K562 (cell line): Measurements from ENCODE around the gene FBRS. TPM values are rescaled to one million over a fixed set of nuclear protein-coding genes. Genes with fewer than 3 reads are reported as not detected.

ENCODE experiments used
- DNMT1 ChIP-seq: fragments of 450-650 bp; IDR thresholded peaks from 2 replicates; pipeline ENCODE4 v1.6.1; 2016; ENCODE audit warnings: antibody characterized with exemption, mild to moderate bottlenecking
- E2F3 ChIP-seq: fragments of 250-450 bp; sonication (Bioruptor Pico); IDR thresholded peaks from 2 replicates; pipeline ENCODE4 v1.4.0; 2020; ENCODE audit warnings: mild to moderate bottlenecking
- FOXP4 ChIP-seq: sonication (generic); formaldehyde crosslinking; IDR thresholded peaks from 2 replicates; pipeline ENCODE4 v1.8.0; 2022; ENCODE audit warnings: mild to moderate bottlenecking, missing genetic modification reagents, borderline replicate concordance
- HIVEP1 ChIP-seq: fragments of 250-450 bp; sonication (Bioruptor Pico); IDR thresholded peaks from 2 replicates; pipeline ENCODE4 v1.4.0; 2020; ENCODE audit warnings: mild to moderate bottlenecking
- KAT7 ChIP-seq: sonication (generic); formaldehyde crosslinking; IDR thresholded peaks from 2 replicates; pipeline ENCODE4 v1.8.0; 2022; ENCODE audit warnings: missing genetic modification reagents, mild to moderate bottlenecking, borderline replicate concordance
- MED1 ChIP-seq: sonication (generic); formaldehyde crosslinking; IDR thresholded peaks from 2 replicates; pipeline ENCODE4 v1.8.1; 2023; ENCODE audit warnings: missing genetic modification reagents, borderline replicate concordance
- NR3C1 ChIP-seq: sonication (generic); formaldehyde crosslinking; IDR thresholded peaks from 2 replicates; pipeline ENCODE4 v1.8.1; 2022; ENCODE audit warnings: missing genetic modification reagents
- PML ChIP-seq: IDR thresholded peaks from 2 replicates; pipeline ENCODE4 v1.6.1; 2012; ENCODE audit warnings: low read length, inconsistent platforms
- RB1 ChIP-seq: fragments of 450-650 bp; IDR thresholded peaks from 2 replicates; pipeline ENCODE4 v1.6.1; 2017; ENCODE audit warnings: low read depth, mild to moderate bottlenecking
- SIN3B ChIP-seq: fragments of 450-650 bp; IDR thresholded peaks from 2 replicates; pipeline ENCODE4 v1.6.1; 2017; ENCODE audit warnings: low read depth, mild to moderate bottlenecking, moderate library complexity
- THRB ChIP-seq: fragments of 450-650 bp; formaldehyde crosslinking; conservative IDR thresholded peaks from 2 replicates; pipeline ENCODE4 v1.4.0; 2022; ENCODE audit warnings: mild to moderate bottlenecking, missing genetic modification characterization
- ZFX ChIP-seq: sonication (generic); formaldehyde crosslinking; IDR thresholded peaks from 2 replicates; pipeline ENCODE4 v1.8.0; 2022; ENCODE audit warnings: mild to moderate bottlenecking, missing genetic modification reagents, moderate library complexity
- ZNF77 ChIP-seq: fragments of 250-450 bp; sonication (Bioruptor Pico); IDR thresholded peaks from 2 replicates; pipeline ENCODE4 v1.5.0; 2020
- polyA plus RNA-seq, 8 experiments: library from polyadenylated mRNA; depleted of rRNA in 4 of 8; stranded (reverse) in 5 of 8; unstranded in 3 of 8; fragments of >200 nt; fragmentation: Nextera tagmentation in 2 of 8; fragmentation: Illumina TruSeq in 1 of 8; extraction: Ambion mirVana in 2 of 8; extraction: Trizol in 1 of 8; gene quantifications; 2 replicates each; pipeline versions ENCODE4 v1.2.1 to v1.2.3, GENCODE V29; 2011 to 2014; ENCODE audit warnings: inconsistent platforms in 1 of 8, missing spikeins in 1 of 8
- total RNA-seq, 7 experiments: library from RNA; depleted of rRNA in 6 of 7; stranded (reverse); fragments of >200 nt in 6 of 7; fragmentation: Illumina TruSeq in 2 of 7; extraction: Trizol in 2 of 7; gene quantifications; 2 replicates each; pipeline versions ENCODE4 v1.2.1 to v1.2.3, GENCODE V29; 2011 to 2021; ENCODE audit warnings: low replicate concordance in 1 of 7
- TF ChIP-seq, protein P1 (sequence below): fragments of 250-450 bp; sonication (Bioruptor Pico); IDR thresholded peaks from 2 replicates; pipeline ENCODE4 v1.5.0; 2020; ENCODE audit warnings: mild to moderate bottlenecking

The FBRS gene
- total and polyA plus RNA-seq, 9 of the 15 experiments (the other 6 are each of a cell fraction or from before 2014, with no cell fraction given): 0.32 to 59.5 (median 13.1) TPM

GRCh38 chr16:30650369-30651123 is 7.7 kb upstream of the FBRS start, which contains the start of gene PRR14 (continued):
- TF ChIP-seq FOXP4: no peak
- no peak for TF ChIP-seq SIN3B
- no peak for TF ChIP-seq E2F3 (CRISPR knock-in tag)
- TF ChIP-seq RB1: peak; percentile 76
- TF ChIP-seq ZFX (CRISPR knock-in tag): peak; percentile 36
- no peak for TF ChIP-seq HIVEP1 (CRISPR knock-in tag)
- no peak for TF ChIP-seq NR3C1
- 0 out of 2 replicates have a peak, but pooled peaks have one; percentile 4 for TF ChIP-seq PML
- TF ChIP-seq KAT7 (CRISPR knock-in tag): no peak
- TF ChIP-seq, protein P1, sequence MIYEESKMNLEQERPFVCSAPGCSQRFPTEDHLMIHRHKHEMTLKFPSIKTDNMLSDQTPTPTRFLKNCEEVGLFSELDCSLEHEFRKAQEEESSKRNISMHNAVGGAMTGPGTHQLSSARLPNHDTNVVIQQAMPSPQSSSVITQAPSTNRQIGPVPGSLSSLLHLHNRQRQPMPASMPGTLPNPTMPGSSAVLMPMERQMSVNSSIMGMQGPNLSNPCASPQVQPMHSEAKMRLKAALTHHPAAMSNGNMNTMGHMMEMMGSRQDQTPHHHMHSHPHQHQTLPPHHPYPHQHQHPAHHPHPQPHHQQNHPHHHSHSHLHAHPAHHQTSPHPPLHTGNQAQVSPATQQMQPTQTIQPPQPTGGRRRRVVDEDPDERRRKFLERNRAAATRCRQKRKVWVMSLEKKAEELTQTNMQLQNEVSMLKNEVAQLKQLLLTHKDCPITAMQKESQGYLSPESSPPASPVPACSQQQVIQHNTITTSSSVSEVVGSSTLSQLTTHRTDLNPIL: no peak
- no peak for TF ChIP-seq MED1 (CRISPR knock-in tag)
- TF ChIP-seq ZNF77: no peak
- TF ChIP-seq DNMT1: no peak
- TF ChIP-seq THRB: no peak
